Loucy (cell line): ENCODE measurements around the gene OSBPL8.

ENCODE experiments used
- CTCF ChIP-seq: fragments of 200-600 bp; sonication (generic); conservative IDR thresholded peaks from 2 replicates; pipeline ENCODE4 v1.5.1; 2014; ENCODE audit warnings: mild to moderate bottlenecking, antibody characterized with exemption, low read length
- EZH2phosphoT487 ChIP-seq: fragments of 200-600 bp; IDR thresholded peaks from 2 replicates; pipeline ENCODE4 v1.6.1; 2018; ENCODE audit warnings: antibody characterized with exemption, mild to moderate bottlenecking, moderate library complexity, borderline replicate concordance

DNA sequence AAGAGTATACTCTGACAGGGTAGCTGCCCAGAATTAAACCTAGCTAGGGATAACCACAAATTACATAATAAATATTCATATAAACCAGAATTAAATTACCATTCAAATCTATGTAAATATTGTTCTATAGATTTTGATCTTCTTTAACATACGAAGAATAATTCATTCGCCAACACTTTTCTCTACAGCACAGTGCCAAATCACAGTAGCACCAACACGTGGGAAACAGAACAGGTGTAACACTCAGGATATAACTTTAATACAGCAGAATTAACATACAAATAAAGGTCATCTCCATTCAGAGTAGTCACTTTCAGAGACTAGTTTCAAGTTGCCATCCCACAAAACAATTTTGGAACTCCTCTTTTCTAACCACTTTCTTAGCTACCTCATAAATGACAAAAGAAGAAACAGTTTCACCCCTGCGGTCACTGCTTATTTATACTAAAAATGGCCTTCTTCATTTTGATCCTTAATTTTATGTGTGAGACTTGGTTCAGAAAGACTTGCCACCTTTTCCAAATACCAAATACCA lies 15.7 kb downstream of the OSBPL8 start:
- TF ChIP-seq CTCF (no peak), EZH2phosphoT487 (no peak)
